C4-2B (cell line): ENCODE results near the gene HACL1.

ENCODE experiments used
- H3K27ac ChIP-seq: fragments of 450-650 bp; 2 replicates; pipeline ENCODE4 v1.5.1; 2017
- CTCF ChIP-seq: fragments of 450-650 bp; conservative IDR thresholded peaks from 2 replicates; pipeline ENCODE4 v1.5.1; 2017; ENCODE audit warnings: mild to moderate bottlenecking
- ZFX ChIP-seq: fragments of 450-650 bp; IDR thresholded peaks from 2 replicates; pipeline ENCODE4 v1.6.1; 2017

HACL1 gene

GRCh38 chr3:15645246-15645645 is 43.9 kb upstream of the HACL1 start:
- H3K27ac ChIP-seq, result no peak overlapping the region
- TF ChIP-seq ZFX, result no peak
- TF ChIP-seq CTCF, result no peak

GRCh38 chr3:15638891-15639262 is 37.5 kb upstream of the HACL1 start:
- no peak for TF ChIP-seq ZFX
- TF ChIP-seq CTCF, result no peak
- H3K27ac ChIP-seq, result no peak overlapping the region

GRCh38 chr3:15638193-15638890 is 37.0 kb upstream of the HACL1 start:
- no peak overlapping the region for H3K27ac ChIP-seq

GRCh38 chr3:15637131-15637951 is 36.0 kb upstream of the HACL1 start:
- no peak overlapping the region for H3K27ac ChIP-seq
- TF ChIP-seq CTCF, result no peak
- no peak for TF ChIP-seq ZFX

More at GRCh38 chr3:15638193-15638890, 37.0 kb upstream of the HACL1 start:
- no peak for TF ChIP-seq ZFX
- TF ChIP-seq CTCF, result no peak

- no peak overlapping the region; the same call in 1 of the 2 replicates for H3K27ac ChIP-seq
- TF ChIP-seq ZFX, result no peak
- TF ChIP-seq CTCF, result no peak
Observed at GRCh38 chr3:15636028-15636709, 34.8 kb upstream of the HACL1 start.

- TF ChIP-seq ZFX (no peak), CTCF (no peak)
- peak overlapping the region; percentile 36; the same call in 1 of the 2 replicates for H3K27ac ChIP-seq
Observed at GRCh38 chr3:15635121-15635661, 33.8 kb upstream of the HACL1 start.
